ENCODE data around the gene GSAP. TPM values are rescaled to one million over a fixed set of nuclear protein-coding genes. Genes with fewer than 3 reads are reported as not detected.
"Not testable (repeated sequence)": the region's sequence is repeated elsewhere in the genome, so short reads cannot be mapped to it uniquely, and the experiment has no call there.

The GSAP gene
- total RNA-seq, 2 experiments from 2014 or later, result 7.8 to 8.7 TPM

DNA sequence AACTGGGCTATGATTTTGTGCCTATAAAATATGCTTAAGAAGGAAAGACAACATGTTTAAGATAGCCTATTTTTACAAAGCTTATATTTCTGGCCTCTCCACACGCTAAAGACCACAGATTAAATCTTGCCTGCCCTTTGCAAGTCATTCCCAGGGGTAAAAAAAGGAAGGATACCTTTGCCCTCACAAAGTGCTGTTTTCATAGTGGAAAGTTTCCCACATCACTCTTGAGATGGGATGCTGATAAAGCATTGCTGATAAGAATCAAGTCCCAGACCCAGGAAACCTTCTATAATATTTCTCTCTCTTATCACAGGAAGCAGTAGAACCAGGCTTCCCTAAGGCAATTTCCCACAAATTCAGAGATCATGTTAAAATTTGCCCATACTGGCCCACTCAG is 56.5 kb downstream of the GSAP start:
- ChIA-PET POLR2A (no interaction called here), CTCF (interaction anchor here (0.6 kb wide), 1 partner anchor 293 kb away, joined by 3 read pairs; no protein-coding TSS in a partner anchor)
- Mint-ChIP-seq H3K9me3 (peaks cover 2% of the 10 kb centered on the region), H3K27me3 (peaks cover 7% of the 10 kb centered on the region), H3K4me3 (no peak overlapping the region), H3K27ac (no peak overlapping the region), H3K4me1 (peaks cover 23% of the 10 kb centered on the region), H3K36me3 (ENCODE audit: low read depth) (peaks cover 21% of the 10 kb centered on the region)
- no peak for DNase-seq

- ChIA-PET POLR2A (no interaction called here), CTCF (no interaction called here)
- peaks cover 63% of the 10 kb centered on the region for H3K4me1 Mint-ChIP-seq
- peaks cover 2% of the 10 kb centered on the region for H3K9me3 Mint-ChIP-seq
- H3K4me3 Mint-ChIP-seq, result peak overlapping the region; percentile 15
- H3K27me3 Mint-ChIP-seq, result peaks cover 7% of the 10 kb centered on the region
- peak overlapping the region; percentile 76 for H3K27ac Mint-ChIP-seq
- DNase-seq, result no peak
- peaks cover 30% of the 10 kb centered on the region for H3K36me3 Mint-ChIP-seq (ENCODE audit: low read depth)
Observed at GRCh38 chr7:77354914-77355313, 61.2 kb downstream of the GSAP start.

- no peak for DNase-seq
- ChIA-PET POLR2A (no interaction called here), CTCF (interaction anchor here (0.6 to 0.8 kb wide), 2 partner anchors 20 to 343 kb away, joined by 3 to 4 read pairs; no protein-coding TSS in a partner anchor)
- Mint-ChIP-seq H3K9me3 (no peaks in the 10 kb centered on the region), H3K4me3 (peak overlapping the region; percentile 15), H3K4me1 (peaks cover 63% of the 10 kb centered on the region), H3K27ac (peak overlapping the region; percentile 76), H3K36me3 (ENCODE audit: low read depth) (peaks cover 32% of the 10 kb centered on the region), H3K27me3 (peaks cover 7% of the 10 kb centered on the region)
Observed at GRCh38 chr7:77354484-77354883, 61.7 kb downstream of the GSAP start.

DNA sequence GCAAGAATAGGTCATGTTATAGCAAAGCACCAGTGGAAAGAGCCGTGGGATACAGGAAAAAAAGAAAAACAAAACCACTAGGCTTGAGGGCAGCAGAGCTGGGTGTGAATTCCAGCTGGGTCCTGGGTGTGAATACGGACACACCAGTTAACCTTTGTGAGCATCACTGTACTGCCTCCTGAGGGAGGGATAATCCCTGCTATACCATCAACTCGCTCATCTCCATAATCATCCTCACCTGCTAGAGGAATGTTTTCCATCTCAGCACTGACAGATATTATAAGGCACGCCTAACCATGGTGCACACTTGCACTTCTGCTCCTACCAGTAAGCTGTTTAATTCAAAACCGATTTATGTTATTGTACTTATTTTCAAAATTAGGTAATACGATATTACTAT is 62.2 kb downstream of the GSAP start:
- POLR2A ChIA-PET, result no interaction called here

GRCh38 chr7:77353407-77353721 is 62.8 kb downstream of the GSAP start:
- peak overlapping the region; percentile 96 for H3K27ac Mint-ChIP-seq
- no peak for DNase-seq
- CTCF ChIA-PET, result no interaction called here
- peak overlapping the region; percentile 9 for H3K4me3 Mint-ChIP-seq
- H3K9me3 Mint-ChIP-seq, result no peaks in the 10 kb centered on the region
- peaks cover 7% of the 10 kb centered on the region for H3K27me3 Mint-ChIP-seq
- peaks cover 33% of the 10 kb centered on the region for H3K36me3 Mint-ChIP-seq (ENCODE audit: low read depth)
- peaks cover 74% of the 10 kb centered on the region for H3K4me1 Mint-ChIP-seq
- POLR2A ChIA-PET, result no interaction called here

More for the DNA sequence above, 62.2 kb downstream of the GSAP start:
- Mint-ChIP-seq H3K4me1 (peaks cover 68% of the 10 kb centered on the region), H3K36me3 (ENCODE audit: low read depth) (peaks cover 32% of the 10 kb centered on the region), H3K27ac (peak overlapping the region; percentile 76), H3K4me3 (no peak overlapping the region), H3K9me3 (no peaks in the 10 kb centered on the region), H3K27me3 (peaks cover 7% of the 10 kb centered on the region)
- CTCF ChIA-PET, result interaction anchor here (0.6 to 0.8 kb wide), 2 partner anchors 19 to 344 kb away, joined by 3 to 4 read pairs; no protein-coding TSS in a partner anchor
- DNase-seq, result no peak

- Mint-ChIP-seq H3K4me3 (peak overlapping the region; percentile 9), H3K9me3 (no peaks in the 10 kb centered on the region), H3K4me1 (peaks cover 76% of the 10 kb centered on the region), H3K27me3 (peaks cover 7% of the 10 kb centered on the region), H3K27ac (peak overlapping the region; percentile 96), H3K36me3 (ENCODE audit: low read depth) (peaks cover 34% of the 10 kb centered on the region)
- CTCF ChIA-PET, result no interaction called here
- POLR2A ChIA-PET, result no interaction called here
- no peak for DNase-seq
Observed at GRCh38 chr7:77352665-77353406, 63.3 kb downstream of the GSAP start.

DNA sequence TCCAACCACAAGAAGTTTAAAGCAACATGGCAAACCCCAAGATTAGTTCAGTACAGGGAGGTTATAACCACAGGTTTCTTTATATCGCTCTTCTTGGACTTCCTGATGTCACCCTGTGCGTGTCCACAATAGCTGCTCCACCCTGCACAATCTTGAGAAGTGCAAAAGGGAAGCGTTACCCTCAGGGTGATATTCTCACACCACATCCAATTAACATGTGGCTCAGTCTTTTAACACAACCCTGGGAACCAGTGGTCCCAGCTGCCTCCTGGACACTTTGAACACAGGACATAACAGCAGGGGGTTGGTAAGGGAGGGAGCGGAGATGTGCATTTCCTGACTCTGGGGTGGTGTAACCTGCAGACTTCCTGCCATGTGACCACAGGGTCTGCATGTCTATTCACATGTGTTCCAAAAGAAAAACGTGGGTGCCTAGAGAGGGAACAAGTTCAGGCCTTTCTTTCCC is 64.6 kb downstream of the GSAP start:
- Mint-ChIP-seq H3K27ac (peak overlapping the region; percentile 96), H3K9me3 (no peaks in the 10 kb centered on the region), H3K4me3 (peak overlapping the region; percentile 65), H3K4me1 (peaks cover 77% of the 10 kb centered on the region), H3K36me3 (ENCODE audit: low read depth) (peaks cover 28% of the 10 kb centered on the region), H3K27me3 (peaks cover 2% of the 10 kb centered on the region)
- POLR2A ChIA-PET, result no interaction called here
- peak; percentile 75 for DNase-seq
- CTCF ChIA-PET, result no interaction called here

DNA sequence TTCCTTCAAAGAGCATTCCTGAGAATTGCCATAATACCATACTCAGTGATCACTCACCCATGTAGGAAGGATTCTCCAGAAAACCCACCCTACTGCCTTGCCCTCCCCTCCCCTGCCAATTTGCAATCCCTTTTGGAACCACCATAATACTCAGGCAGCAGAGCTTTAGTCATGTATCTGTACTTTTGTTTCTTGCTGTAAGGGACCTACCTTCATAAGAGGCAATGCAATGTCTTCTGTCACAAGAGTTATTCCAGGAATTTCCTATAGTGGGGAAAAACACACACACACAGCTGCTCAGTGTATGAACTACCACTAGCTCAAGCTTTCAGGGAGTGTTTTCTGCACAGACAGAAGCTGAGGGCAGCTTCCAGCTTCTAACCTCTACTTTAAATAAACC is 67.0 kb downstream of the GSAP start:
- Mint-ChIP-seq H3K27me3 (no peaks in the 10 kb centered on the region), H3K9me3 (no peaks in the 10 kb centered on the region), H3K36me3 (ENCODE audit: low read depth) (peaks cover 19% of the 10 kb centered on the region), H3K4me1 (peaks cover 55% of the 10 kb centered on the region), H3K27ac (no peak overlapping the region), H3K4me3 (no peak overlapping the region)
- ChIA-PET POLR2A (no interaction called here), CTCF (interaction anchor here (1.2 to 1.3 kb wide), 2 partner anchors 17 to 34 kb away, joined by 3 to 4 read pairs; no protein-coding TSS in a partner anchor)
- DNase-seq, result no peak

- no peaks in the 10 kb centered on the region for H3K9me3 Mint-ChIP-seq
- H3K4me1 Mint-ChIP-seq, result peaks cover 48% of the 10 kb centered on the region
- DNase-seq, result no peak
- peaks cover 17% of the 10 kb centered on the region for H3K36me3 Mint-ChIP-seq (ENCODE audit: low read depth)
- POLR2A ChIA-PET, result no interaction called here
- H3K27me3 Mint-ChIP-seq, result no peaks in the 10 kb centered on the region
- H3K4me3 Mint-ChIP-seq, result no peak overlapping the region
- peak overlapping the region; percentile 26 for H3K27ac Mint-ChIP-seq
- CTCF ChIA-PET, result interaction anchor here (1.2 to 1.3 kb wide), 3 partner anchors 17 to 1092 kb away, joined by 3 to 4 read pairs (median 3); no protein-coding TSS in a partner anchor
Observed at GRCh38 chr7:77348371-77348813, 67.8 kb downstream of the GSAP start.

- no peak for DNase-seq
- ChIA-PET CTCF (no interaction called here), POLR2A (no interaction called here)
- Mint-ChIP-seq H3K4me1 (peaks cover 28% of the 10 kb centered on the region), H3K27ac (no peak overlapping the region), H3K36me3 (ENCODE audit: low read depth) (peaks cover 5% of the 10 kb centered on the region), H3K27me3 (no peaks in the 10 kb centered on the region), H3K4me3 (no peak overlapping the region), H3K9me3 (no peaks in the 10 kb centered on the region)
Observed at GRCh38 chr7:77346441-77346840, 69.7 kb downstream of the GSAP start.

DNA sequence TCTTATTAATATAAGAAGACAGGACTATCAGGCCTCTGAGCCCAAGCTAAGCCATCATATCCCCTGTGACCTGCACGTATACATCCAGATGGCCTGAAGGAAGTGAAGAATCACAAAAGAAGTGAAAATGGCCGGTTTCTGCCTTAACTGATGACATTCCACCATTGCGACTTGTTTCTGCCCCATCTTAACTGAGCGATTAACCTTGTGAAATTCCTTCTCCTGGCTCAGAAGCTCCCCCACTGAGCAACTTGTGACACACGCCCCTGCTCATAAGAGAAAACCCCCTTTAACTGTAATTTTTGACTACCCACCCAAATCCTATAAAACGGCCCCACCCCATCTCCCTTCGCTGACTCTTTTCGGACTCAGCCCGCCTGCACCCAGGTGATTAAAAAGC is 70.7 kb downstream of the GSAP start:
- H3K27ac Mint-ChIP-seq; DNase-seq; POLR2A ChIA-PET; H3K27me3 Mint-ChIP-seq; CTCF ChIA-PET; H3K4me3 Mint-ChIP-seq; H3K9me3 Mint-ChIP-seq; H3K36me3 Mint-ChIP-seq (ENCODE audit: low read depth): not testable (repeated sequence)
- H3K4me1 Mint-ChIP-seq, result peaks cover 21% of the 10 kb centered on the region

DNA sequence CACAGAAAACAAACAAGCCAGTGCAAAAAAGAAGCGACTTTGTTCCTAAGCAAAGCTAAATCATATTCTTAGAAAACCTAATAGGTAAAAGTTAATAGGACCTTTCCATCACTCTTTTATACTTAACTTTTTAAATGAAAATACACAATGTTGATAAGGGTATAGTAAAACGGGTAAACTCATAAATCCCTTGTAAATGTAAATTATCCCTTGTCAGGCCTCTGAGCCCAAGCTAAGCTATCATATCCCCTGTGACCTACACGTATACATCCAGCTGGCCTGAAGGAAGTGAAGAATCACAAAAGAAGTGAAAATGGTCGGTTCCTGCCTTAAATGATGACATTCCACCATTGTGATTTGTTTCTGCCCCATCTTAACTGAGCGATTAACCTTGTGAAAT is 76.4 kb downstream of the GSAP start:
- CTCF ChIA-PET, result interaction anchor here (1.1 kb wide), 1 partner anchor 85 kb away, joined by 4 read pairs; no protein-coding TSS in a partner anchor
- no peaks in the 10 kb centered on the region for H3K27me3 Mint-ChIP-seq
- no peaks in the 10 kb centered on the region for H3K9me3 Mint-ChIP-seq
- POLR2A ChIA-PET, result interaction anchor here (0.6 kb wide), 1 partner anchor 73 kb away, joined by 4 read pairs; no protein-coding TSS in a partner anchor
- no peak overlapping the region for H3K4me3 Mint-ChIP-seq
- H3K36me3 Mint-ChIP-seq (ENCODE audit: low read depth), result peaks cover 3% of the 10 kb centered on the region
- H3K4me1 Mint-ChIP-seq, result peaks cover 17% of the 10 kb centered on the region
- no peak for DNase-seq
- H3K27ac Mint-ChIP-seq, result peak overlapping the region; percentile 11

GRCh38 chr7:77338883-77339629 is 77.1 kb downstream of the GSAP start:
- CTCF ChIA-PET, result interaction anchor here (1.1 kb wide), 1 partner anchor 84 kb away, joined by 4 read pairs; no protein-coding TSS in a partner anchor
- no peaks in the 10 kb centered on the region for H3K9me3 Mint-ChIP-seq
- no peak for DNase-seq
- POLR2A ChIA-PET, result interaction anchor here (0.6 kb wide), 1 partner anchor 73 kb away, joined by 4 read pairs; no protein-coding TSS in a partner anchor
- H3K27me3 Mint-ChIP-seq, result no peaks in the 10 kb centered on the region
- H3K36me3 Mint-ChIP-seq (ENCODE audit: low read depth), result peaks cover 3% of the 10 kb centered on the region
- peaks cover 17% of the 10 kb centered on the region for H3K4me1 Mint-ChIP-seq
- no peak overlapping the region for H3K4me3 Mint-ChIP-seq
- peak overlapping the region; percentile 46 for H3K27ac Mint-ChIP-seq
